GM20000 (cell line): ENCODE data around the gene FAM20A.

Experiments used
- DNase-seq: peaks from one replicate; pipeline ENCODE4 v3.0.0; 2012; ENCODE audit warnings: low spot score
- TF ChIP-seq, protein P1 (sequence below): IDR thresholded peaks from 2 replicates; pipeline ENCODE4 v1.5.1; 2012; ENCODE audit warnings: mild to moderate bottlenecking, control low read depth; ENCODE audit errors: extremely low read depth, missing control alignments

Gene FAM20A

DNA sequence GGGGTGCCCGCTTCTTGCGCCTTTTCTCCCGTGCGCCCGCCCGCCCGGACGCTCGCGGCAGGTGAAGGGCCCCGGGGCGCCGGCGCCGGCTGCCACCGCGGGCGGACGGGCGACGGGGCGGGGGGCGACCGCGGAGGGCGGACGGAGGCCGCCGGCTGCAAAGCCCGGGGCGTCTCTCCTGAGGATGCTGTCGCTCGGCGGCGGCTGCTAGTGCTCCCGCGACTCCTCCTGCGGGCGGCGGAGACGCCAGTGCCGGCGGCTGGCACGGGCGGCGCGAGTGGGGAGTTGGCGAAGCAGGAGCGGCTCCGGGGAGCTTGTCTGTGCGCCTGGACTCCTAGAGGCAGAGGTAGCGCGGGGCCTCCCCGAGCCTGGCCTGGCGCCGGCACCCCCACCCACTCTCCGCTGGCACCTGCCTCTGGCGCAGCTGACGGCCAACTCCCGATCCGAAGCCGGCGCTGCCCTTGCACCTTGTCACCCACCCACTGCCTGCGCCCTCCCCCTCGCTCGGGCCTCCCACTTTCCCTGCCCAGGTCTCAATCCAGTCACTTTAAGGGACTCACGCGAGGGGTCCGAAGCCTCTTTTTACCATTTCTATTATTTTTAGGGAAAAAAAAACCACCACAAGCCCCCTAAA lies at the start of gene FAM20A:
Gene FAM20A (minus strand): TSS at position 437 of the 634 bp plus-strand sequence. CDS start 701 bp downstream, outside the sequence.
- TF ChIP-seq, protein P1, sequence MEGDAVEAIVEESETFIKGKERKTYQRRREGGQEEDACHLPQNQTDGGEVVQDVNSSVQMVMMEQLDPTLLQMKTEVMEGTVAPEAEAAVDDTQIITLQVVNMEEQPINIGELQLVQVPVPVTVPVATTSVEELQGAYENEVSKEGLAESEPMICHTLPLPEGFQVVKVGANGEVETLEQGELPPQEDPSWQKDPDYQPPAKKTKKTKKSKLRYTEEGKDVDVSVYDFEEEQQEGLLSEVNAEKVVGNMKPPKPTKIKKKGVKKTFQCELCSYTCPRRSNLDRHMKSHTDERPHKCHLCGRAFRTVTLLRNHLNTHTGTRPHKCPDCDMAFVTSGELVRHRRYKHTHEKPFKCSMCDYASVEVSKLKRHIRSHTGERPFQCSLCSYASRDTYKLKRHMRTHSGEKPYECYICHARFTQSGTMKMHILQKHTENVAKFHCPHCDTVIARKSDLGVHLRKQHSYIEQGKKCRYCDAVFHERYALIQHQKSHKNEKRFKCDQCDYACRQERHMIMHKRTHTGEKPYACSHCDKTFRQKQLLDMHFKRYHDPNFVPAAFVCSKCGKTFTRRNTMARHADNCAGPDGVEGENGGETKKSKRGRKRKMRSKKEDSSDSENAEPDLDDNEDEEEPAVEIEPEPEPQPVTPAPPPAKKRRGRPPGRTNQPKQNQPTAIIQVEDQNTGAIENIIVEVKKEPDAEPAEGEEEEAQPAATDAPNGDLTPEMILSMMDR = no peak
- peak; percentile 25 for DNase-seq

DNA sequence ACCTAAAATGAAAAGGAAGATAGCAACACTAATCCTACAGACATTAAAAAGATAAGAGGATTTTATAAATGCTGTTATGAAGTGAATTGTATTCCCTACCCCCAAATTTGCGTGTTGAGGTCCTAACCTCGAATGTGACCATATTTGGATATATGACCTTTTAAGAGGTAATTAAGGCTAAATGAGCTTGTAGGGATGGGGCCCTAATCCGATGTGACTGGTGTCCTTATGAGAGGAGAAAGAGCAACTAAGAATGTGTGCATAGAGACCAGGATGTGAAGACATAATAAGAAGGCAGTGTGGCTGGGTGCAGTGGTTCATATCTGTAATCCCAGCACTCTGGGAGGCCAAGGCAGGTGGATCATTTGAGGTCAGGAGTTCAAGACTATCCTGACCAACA lies 48.2 kb upstream of the FAM20A start:
- no peak for DNase-seq
- TF ChIP-seq, protein P1 = no peak

DNA sequence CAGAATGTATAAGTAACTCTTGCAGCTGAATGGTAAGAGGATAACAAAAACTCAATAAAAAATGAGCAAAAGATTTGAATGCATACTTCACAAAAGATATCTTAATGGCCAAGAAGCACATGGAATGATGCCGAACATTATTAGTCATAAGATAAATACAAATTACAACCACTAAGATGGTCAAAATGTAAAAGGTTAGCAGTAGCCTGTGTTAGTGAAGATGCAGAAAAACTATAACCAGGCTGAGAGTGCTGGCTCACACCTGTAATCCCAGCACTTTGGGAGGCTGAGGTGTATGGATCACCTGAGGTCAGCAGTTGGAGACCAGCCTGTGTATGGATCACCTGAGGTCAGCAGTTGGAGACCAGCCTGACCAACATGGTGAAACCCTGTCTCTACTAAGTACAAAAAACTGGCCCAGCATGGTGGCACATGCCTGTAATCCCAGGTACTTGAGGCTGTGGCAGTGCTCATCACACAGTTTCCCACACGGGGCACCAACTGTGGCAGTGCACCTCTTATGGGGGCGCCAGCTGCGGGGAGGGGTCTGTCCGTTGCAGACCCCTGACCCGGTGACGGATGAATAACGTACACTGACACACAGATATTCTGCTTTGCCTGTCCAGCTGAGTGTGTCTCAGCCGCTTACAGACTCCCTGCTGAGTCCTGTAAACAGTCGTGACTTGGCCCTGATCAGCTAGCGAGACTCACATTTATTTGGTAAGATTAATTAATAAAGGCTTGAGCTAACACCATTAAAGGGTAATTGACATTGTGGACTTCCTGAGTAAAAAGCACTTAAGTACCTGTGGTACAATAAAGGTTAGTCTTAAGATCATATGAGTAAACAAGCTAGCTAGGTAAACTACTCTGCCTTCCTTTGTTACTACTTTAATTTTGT lies 45.7 kb upstream of the FAM20A start:
- TF ChIP-seq, protein P1 = no peak
- no peak for DNase-seq

DNA sequence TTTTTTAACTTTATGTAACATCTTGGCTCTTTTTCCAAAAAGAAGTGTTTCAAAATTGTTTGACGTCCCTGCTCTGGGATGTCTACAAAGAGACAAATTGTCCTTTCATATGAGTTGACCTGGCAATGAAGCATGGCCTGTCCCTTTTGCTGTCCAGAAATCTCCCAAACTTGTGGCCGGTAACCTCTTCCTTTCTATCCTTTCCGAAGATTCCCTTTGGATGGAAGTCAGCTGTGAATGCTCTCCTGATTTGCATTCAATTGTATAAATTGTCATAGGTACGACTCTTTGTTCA lies 40.9 kb upstream of the FAM20A start:
- DNase-seq = no peak
- TF ChIP-seq, protein P1 = no peak

DNA sequence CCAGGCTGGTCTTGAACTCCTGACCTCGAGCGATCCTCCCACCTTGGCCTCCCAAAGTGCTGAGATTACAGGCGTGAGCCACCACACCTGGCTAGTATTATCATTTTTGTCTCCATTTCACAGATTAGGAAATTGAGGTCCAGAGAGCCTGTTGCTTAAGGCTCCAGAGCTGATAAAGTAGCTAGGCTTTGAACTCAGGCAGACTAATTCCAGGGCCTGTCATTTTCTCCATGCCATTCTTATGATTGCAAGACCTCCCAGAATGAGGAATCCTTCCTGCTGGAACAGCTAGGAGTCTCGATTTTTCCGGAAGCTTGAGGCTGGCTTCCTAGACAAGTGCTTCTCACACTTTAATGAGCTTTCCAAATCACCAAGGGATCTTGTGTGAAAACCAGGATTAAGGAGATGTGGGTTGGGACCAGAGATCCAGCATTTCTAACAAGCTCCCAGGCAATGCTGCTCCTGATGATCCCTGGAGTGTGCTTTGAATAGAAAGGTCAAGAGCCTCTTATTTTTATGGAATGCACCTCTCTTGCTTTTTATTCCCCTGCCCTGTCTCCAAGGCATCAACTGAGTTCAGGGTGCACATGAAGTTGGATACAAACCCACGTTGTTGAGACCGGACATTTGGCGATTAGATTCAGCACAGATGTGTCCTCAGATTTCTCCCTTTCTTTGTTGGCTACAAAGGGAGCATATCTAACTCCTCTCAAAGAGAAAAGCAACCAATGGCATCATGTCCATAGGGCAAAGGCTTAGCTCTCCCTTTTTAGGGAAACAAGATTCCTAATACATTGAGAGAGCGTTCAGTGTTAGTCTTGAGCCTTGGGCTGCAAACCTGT lies 40.3 kb upstream of the FAM20A start:
- TF ChIP-seq, protein P1 = no peak
- no peak for DNase-seq

DNA sequence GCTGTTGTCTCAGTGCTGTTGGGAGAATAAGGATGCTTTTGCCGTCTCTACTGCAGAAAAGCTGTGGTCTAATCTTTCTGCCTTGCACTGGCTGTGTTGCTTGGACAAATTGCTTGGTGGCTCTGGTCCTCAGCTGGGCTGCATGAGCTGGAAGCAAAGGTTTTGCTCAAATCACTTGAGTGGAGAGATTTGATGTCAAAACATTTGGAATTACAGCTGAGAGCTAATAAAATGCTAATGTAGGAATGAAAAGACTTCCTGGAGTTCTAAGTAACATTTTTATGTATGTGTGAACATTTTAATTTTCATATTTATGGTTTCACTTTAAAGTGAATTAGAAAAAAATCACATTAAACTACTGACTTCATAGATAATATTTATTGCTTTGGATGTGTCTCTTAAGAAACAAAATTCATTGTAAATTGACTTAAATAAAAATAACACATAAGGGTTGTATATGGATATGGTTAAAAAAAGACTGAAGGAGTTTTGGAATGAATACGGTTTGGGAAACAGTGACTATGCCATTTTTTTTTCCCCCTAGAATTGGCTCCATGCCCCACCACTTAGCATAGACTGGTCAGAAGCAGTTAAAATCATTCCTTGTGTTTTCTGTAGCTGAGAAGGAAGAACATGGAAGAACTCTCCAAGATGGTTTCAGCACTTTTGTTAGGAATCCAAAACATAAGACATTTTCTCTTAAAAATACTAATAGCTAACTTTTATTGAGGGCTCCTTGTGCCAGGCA lies 39.2 kb upstream of the FAM20A start:
- TF ChIP-seq, protein P1 = no peak
- DNase-seq = no peak
